Skeletal muscle satellite cell (primary cell): Measurements from ENCODE around the gene FCGR2B.
"Not testable (repeated sequence)": the region's sequence is repeated elsewhere in the genome, so short reads cannot be mapped to it uniquely, and the experiment has no call there.

Experiments
- H3K27me3 ChIP-seq: 2 replicates; pipeline ENCODE4 v1.7.0; 2013; ENCODE audit warnings: low read length; ENCODE audit not compliant: control insufficient read depth, insufficient read depth
- H3K36me3 ChIP-seq: 2 replicates; pipeline ENCODE4 v1.7.0; 2013; ENCODE audit warnings: mild to moderate bottlenecking, control low read depth, low read length; ENCODE audit not compliant: insufficient read depth
- H3K4me1 ChIP-seq: 2 replicates; pipeline ENCODE4 v1.7.0; 2013; ENCODE audit warnings: low read length; ENCODE audit not compliant: control insufficient read depth, insufficient read depth
- H3K4me2 ChIP-seq: 2 replicates; pipeline ENCODE4 v1.7.0; 2013; ENCODE audit warnings: mild to moderate bottlenecking, low read length
- H3K4me3 ChIP-seq: 2 replicates; pipeline ENCODE4 v1.7.0; 2013; ENCODE audit warnings: low read length
- H3K9ac ChIP-seq: 2 replicates; pipeline ENCODE4 v1.7.0; 2013; ENCODE audit warnings: mild to moderate bottlenecking, low read depth, low read length, moderate library complexity
- H3K9me3 ChIP-seq: replicated peaks from 2 replicates; pipeline ENCODE4 v1.7.0; 2013; ENCODE audit warnings: mild to moderate bottlenecking, control low read depth, low read length

The FCGR2B gene

GRCh38 chr1:161634993-161635392, 27.9 kb upstream of the FCGR2B start:
- H3K36me3 ChIP-seq, H3K27me3 ChIP-seq, H3K4me3 ChIP-seq, H3K9ac ChIP-seq, H3K4me2 ChIP-seq, H3K4me1 ChIP-seq, H3K9me3 ChIP-seq: not testable (repeated sequence)

- H3K9ac ChIP-seq = not testable (repeated sequence)
Measured at GRCh38 chr1:161636189-161636782, 26.7 kb upstream of the FCGR2B start.

GRCh38 chr1:161636976-161637375, 26.0 kb upstream of the FCGR2B start:
- H3K9me3 ChIP-seq, H3K4me1 ChIP-seq: not testable (repeated sequence)

More at GRCh38 chr1:161636189-161636782, 26.7 kb upstream of the FCGR2B start:
- not testable (repeated sequence) for H3K9me3 ChIP-seq, H3K36me3 ChIP-seq, H3K4me3 ChIP-seq, H3K4me1 ChIP-seq, H3K4me2 ChIP-seq, H3K27me3 ChIP-seq

GRCh38 chr1:161638251-161638993, 24.5 kb upstream of the FCGR2B start:
- not testable (repeated sequence) for H3K4me3 ChIP-seq, H3K9me3 ChIP-seq, H3K4me2 ChIP-seq, H3K36me3 ChIP-seq, H3K27me3 ChIP-seq, H3K9ac ChIP-seq, H3K4me1 ChIP-seq

More at GRCh38 chr1:161636976-161637375, 26.0 kb upstream of the FCGR2B start:
- H3K4me3 ChIP-seq, H3K27me3 ChIP-seq, H3K9ac ChIP-seq, H3K4me2 ChIP-seq, H3K36me3 ChIP-seq: not testable (repeated sequence)

- not testable (repeated sequence) for H3K9ac ChIP-seq, H3K9me3 ChIP-seq, H3K27me3 ChIP-seq, H3K4me1 ChIP-seq, H3K4me2 ChIP-seq, H3K36me3 ChIP-seq, H3K4me3 ChIP-seq
Measured at GRCh38 chr1:161639203-161639602, 23.7 kb upstream of the FCGR2B start.

GRCh38 chr1:161642697-161643096, 20.2 kb upstream of the FCGR2B start:
- H3K9ac ChIP-seq, H3K9me3 ChIP-seq, H3K27me3 ChIP-seq, H3K4me1 ChIP-seq, H3K36me3 ChIP-seq, H3K4me2 ChIP-seq, H3K4me3 ChIP-seq: not testable (repeated sequence)

GRCh38 chr1:161643481-161644208, 19.3 kb upstream of the FCGR2B start:
- not testable (repeated sequence) for H3K4me2 ChIP-seq, H3K4me1 ChIP-seq, H3K27me3 ChIP-seq, H3K36me3 ChIP-seq, H3K4me3 ChIP-seq, H3K9ac ChIP-seq, H3K9me3 ChIP-seq

GRCh38 chr1:161644855-161645254, 18.1 kb upstream of the FCGR2B start:
- not testable (repeated sequence) for H3K9me3 ChIP-seq, H3K4me1 ChIP-seq, H3K4me2 ChIP-seq, H3K27me3 ChIP-seq, H3K36me3 ChIP-seq, H3K9ac ChIP-seq, H3K4me3 ChIP-seq

- not testable (repeated sequence) for H3K4me2 ChIP-seq, H3K9me3 ChIP-seq, H3K4me1 ChIP-seq, H3K36me3 ChIP-seq, H3K9ac ChIP-seq, H3K27me3 ChIP-seq, H3K4me3 ChIP-seq
Measured at GRCh38 chr1:161647507-161648360, 15.2 kb upstream of the FCGR2B start.

- not testable (repeated sequence) for H3K4me2 ChIP-seq, H3K4me1 ChIP-seq, H3K36me3 ChIP-seq, H3K27me3 ChIP-seq, H3K9me3 ChIP-seq, H3K4me3 ChIP-seq, H3K9ac ChIP-seq
Measured at GRCh38 chr1:161653541-161653940, 9.4 kb upstream of the FCGR2B start.

- H3K4me1 ChIP-seq, H3K27me3 ChIP-seq, H3K4me3 ChIP-seq, H3K9me3 ChIP-seq, H3K36me3 ChIP-seq, H3K4me2 ChIP-seq, H3K9ac ChIP-seq: not testable (repeated sequence)
Measured at GRCh38 chr1:161653971-161654370, 9.0 kb upstream of the FCGR2B start.
